ENCODE data around the gene PDGFA.

DNA sequence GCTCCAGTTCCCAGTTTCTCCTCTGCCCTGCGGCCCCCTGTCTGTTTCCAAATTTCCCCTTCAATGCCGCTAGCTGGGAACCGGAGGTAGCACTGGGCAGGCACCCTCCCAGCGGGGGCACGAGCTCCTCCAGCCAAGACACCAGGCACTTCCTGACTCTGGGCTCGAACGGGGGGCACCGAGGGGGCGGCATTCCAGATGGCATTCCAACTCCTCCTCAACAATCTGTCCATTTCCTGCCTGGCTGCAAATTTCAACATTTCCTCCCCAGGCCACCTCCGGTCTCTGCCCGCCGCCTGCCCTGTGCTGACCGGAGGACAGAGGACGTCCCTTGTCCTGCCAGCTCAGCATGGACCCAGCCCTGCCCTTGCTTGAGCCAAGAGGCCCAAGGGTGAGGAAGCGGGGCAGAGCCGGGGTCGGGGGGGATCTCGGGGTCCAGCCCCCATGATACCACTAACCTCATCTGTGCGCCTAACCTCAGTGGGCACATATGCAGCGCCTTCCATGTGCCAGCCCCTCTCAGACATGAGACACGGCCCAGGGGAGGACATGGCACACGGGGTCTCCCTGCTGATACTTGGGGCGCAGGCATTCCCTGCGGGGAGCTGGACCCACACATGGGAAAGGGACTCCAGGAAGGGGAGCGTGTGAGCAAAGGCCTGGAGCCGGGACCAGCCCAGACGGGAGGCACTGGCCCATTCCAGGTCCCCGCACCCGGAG, 58.0 kb downstream of the PDGFA start:
- no peak for TF ChIP-seq ELF4 (CRISPR knock-in tag; IDR thresholded peaks at IDR 0.05; ENCODE audit: low read depth)
- no peak for TF ChIP-seq FOXP1 (CRISPR knock-in tag; IDR thresholded peaks at IDR 0.05; ENCODE audit: borderline replicate concordance)
- TF ChIP-seq, protein P1, sequence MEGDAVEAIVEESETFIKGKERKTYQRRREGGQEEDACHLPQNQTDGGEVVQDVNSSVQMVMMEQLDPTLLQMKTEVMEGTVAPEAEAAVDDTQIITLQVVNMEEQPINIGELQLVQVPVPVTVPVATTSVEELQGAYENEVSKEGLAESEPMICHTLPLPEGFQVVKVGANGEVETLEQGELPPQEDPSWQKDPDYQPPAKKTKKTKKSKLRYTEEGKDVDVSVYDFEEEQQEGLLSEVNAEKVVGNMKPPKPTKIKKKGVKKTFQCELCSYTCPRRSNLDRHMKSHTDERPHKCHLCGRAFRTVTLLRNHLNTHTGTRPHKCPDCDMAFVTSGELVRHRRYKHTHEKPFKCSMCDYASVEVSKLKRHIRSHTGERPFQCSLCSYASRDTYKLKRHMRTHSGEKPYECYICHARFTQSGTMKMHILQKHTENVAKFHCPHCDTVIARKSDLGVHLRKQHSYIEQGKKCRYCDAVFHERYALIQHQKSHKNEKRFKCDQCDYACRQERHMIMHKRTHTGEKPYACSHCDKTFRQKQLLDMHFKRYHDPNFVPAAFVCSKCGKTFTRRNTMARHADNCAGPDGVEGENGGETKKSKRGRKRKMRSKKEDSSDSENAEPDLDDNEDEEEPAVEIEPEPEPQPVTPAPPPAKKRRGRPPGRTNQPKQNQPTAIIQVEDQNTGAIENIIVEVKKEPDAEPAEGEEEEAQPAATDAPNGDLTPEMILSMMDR (IDR thresholded peaks at IDR 0.05): no peak
- TF ChIP-seq CBFB (CRISPR knock-in tag; IDR thresholded peaks at IDR 0.05; ENCODE audit: low read depth): no peak
- no peak for TF ChIP-seq KAT7 (CRISPR knock-in tag; IDR thresholded peaks at IDR 0.05; ENCODE audit: borderline replicate concordance)
- no peak for TF ChIP-seq ZNF263 (CRISPR knock-in tag; IDR thresholded peaks at IDR 0.05; ENCODE audit: low read depth)
- TF ChIP-seq, protein P2, sequence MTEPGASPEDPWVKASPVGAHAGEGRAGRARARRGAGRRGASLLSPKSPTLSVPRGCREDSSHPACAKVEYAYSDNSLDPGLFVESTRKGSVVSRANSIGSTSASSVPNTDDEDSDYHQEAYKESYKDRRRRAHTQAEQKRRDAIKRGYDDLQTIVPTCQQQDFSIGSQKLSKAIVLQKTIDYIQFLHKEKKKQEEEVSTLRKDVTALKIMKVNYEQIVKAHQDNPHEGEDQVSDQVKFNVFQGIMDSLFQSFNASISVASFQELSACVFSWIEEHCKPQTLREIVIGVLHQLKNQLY (CRISPR knock-in tag; IDR thresholded peaks at IDR 0.05): no peak
- TF ChIP-seq, protein P3, sequence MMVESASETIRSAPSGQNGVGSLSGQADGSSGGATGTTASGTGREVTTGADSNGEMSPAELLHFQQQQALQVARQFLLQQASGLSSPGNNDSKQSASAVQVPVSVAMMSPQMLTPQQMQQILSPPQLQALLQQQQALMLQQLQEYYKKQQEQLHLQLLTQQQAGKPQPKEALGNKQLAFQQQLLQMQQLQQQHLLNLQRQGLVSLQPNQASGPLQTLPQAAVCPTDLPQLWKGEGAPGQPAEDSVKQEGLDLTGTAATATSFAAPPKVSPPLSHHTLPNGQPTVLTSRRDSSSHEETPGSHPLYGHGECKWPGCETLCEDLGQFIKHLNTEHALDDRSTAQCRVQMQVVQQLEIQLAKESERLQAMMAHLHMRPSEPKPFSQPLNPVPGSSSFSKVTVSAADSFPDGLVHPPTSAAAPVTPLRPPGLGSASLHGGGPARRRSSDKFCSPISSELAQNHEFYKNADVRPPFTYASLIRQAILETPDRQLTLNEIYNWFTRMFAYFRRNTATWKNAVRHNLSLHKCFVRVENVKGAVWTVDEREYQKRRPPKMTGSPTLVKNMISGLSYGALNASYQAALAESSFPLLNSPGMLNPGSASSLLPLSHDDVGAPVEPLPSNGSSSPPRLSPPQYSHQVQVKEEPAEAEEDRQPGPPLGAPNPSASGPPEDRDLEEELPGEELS (CRISPR knock-in tag; IDR thresholded peaks at IDR 0.05): no peak
